Cerebellar nuclear complex (tissue), 1 donor: ENCODE measurements around the gene WWC1.

Experiments used
- DNase-seq, 2 experiments: peaks; one replicate each; lab custom pipeline; 2025; lab: John Stamatoyannopoulos, UW

WWC1 gene

DNA sequence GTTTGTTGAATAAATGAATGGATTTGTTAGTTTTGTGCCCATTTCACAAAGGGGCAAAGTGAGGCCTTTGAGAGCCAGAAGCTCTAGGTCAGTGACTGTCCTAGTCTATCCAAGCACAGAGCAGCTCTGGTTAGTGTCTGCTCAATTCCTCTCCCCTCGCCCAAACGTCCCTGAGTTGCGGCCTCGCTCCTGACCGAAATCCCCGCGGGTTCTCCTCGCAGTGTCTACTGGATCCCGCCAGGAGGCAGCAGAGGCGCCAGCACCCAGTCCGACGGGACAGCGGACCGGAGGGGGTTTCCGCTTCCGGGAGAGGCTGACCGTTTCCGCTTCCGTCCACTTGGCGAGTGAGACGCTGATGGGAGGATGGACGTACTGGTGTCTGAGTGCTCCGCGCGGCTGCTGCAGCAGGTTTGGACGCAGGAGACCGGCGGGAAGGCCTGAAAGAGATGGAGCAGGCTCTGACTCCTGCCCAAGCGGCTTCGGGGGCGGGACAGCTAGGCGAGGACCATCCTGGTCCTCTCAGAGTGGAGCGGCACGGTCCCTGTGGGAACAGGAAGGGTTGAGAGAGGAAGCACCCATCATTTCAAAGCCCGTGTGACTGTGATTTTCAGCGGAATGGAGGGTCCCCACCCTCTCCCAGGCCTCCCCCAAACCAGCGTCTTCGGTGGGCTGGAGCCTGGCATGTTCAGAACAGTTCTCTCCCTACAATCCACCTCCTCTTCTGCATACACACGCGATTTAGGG is 194.9 kb downstream of the WWC1 start, which contains the start of gene RARS1:
TSS of gene RARS1 (plus strand) at position 336 of the 744 bp plus-strand sequence. CDS start at position 364, 28 bp downstream.
- peak; percentile 54 to 57 for DNase-seq

DNA sequence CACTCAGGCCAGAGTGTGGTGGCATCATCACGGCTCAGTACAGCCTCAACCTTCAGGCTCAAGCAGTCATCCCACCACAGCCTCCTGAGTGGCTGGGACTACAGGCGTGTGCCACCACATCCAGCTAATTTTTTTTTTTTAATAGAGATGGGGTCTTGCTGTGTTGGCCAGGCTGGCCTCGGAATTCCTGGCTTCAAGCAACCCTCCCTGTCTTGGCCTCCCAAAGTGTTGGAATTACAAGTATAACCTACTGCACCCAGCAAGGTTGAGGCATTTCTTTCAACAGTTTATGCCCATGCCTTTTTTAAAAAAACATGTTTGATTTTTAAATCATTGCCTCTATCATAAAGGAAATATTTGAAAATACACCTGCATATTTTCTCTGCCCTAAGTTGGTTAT is 197.6 kb downstream of the WWC1 start:
- DNase-seq = no peak

DNA sequence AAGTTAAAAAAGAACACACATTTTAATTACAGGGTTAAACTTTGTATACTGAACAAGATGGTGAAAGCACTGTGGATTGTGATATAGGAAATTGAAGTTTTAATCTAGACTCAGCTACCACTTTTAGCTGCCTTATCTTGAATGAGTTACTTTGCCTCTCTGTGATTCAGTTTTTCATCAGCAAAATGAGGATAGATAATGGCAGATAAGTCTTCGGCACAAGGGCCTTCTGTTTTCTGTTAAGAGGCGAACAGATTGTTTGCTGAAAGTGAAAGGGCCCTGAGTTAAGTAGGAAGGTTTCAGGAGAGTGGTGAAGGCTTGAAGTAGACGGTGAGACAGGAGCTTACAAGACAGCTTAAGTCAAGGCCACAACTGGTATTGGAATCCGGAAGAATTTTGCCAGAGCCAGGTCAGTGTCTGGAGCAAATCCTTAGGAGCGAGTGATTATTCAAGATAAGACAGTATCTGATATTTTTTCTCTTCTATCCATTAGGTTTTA is 202.7 kb downstream of the WWC1 start:
- no peak for DNase-seq

DNA sequence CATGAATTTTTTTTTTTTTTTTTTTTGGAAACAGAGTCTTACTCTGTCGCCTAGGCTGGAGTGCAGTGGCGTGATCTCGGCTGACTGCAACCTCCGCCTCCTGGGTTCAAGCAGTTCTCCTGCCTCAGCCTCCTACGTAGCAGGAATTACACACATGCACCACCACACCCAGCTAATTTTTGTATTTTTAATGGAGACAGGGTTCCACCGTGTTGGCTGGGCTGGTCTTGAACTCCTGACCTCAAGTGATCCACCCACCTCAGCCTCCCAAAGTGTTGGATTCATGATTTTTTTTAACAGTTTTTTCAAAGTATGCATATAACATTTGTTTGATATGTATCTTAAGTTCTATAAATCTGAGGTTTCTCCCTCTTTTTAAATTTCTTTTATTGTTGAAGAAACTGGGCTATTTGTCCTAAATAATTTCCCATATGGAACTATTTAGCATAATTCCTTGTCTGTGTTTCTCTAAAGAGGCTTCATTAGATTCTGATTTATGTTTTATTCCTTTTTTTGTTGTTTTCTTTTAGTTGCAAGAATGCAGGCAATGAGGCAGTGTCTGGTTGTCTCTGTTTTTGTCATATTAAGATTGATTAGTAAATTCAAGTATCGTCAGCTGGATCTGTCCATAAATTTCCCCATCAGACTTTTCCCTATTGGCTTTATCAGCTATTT is 211.3 kb downstream of the WWC1 start:
- no peak for DNase-seq

DNA sequence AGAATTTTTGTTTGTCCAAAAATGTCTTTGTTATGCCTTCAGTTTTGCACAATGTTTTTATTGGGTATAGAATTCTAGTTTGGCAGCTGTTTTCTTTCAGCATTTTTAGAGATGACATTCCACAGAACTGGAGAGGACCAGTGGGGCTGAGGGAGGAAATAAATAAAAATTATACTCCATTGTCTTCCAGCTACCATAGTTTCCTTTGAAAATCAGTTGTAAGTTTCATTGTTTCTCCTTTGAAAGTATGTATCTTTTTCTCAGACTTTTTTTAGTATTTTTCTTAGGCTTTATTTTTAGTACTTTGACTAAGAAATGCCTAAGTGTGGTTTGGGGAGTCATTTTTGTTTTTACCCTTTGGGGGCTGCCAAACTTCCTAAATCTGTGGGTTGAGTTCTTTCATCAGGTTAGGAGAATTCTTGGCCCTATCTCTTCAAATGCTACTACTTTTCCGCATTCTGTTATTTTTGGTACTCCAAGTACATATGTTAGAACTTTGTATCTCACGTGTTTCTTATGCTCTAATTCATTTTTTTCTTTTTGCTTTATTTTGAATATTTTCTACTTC is 222.5 kb downstream of the WWC1 start:
- DNase-seq = no peak
